ENCODE results near the gene GRID2IP. TPM values are rescaled to one million over a fixed set of nuclear protein-coding genes. Genes with fewer than 3 reads are reported as not detected.

The GRID2IP gene
- total RNA-seq, 1 experiment from 2014 or later: 3.0 TPM

DNA sequence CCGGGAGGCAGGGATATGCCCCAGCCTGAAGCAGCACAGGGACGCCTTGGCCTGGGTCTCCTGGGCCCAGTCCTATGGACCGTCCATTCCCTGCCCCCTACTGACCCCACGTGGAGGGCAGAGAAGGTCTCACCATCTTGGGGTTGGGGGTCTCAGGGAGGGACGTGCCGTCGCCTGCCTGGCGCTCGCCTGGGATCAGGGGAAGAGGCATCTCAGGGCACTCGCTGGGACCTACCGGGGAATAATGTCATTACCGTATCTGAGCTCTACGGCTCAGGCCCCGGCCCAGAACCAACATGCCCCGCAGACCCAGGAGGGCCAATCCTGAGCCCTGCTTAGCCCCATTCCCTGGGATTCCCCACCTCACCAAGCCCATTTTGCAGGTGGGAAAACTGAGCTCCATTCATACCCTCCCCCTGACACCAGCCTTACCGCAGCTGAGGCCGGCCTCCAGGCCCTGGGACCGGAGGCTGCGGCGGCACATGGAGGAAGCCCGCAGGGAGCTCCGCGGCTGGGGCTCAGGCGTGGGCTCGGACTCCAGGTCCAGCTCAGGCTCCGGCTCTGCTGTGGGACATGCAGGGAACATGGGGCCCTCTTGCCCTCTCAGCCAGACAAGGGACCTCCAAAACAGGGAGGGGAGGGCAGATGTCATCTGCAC, 40.7 kb downstream of the GRID2IP start:
- TF ChIP-seq, protein P1, sequence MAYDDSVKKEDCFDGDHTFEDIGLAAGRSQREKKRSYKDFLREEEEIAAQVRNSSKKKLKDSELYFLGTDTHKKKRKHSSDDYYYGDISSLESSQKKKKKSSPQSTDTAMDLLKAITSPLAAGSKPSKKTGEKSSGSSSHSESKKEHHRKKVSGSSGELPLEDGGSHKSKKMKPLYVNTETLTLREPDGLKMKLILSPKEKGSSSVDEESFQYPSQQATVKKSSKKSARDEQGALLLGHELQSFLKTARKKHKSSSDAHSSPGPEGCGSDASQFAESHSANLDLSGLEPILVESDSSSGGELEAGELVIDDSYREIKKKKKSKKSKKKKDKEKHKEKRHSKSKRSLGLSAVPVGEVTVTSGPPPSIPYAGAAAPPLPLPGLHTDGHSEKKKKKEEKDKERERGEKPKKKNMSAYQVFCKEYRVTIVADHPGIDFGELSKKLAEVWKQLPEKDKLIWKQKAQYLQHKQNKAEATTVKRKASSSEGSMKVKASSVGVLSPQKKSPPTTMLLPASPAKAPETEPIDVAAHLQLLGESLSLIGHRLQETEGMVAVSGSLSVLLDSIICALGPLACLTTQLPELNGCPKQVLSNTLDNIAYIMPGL (CRISPR knock-in tag; IDR thresholded peaks at IDR 0.05): no peak
- TF ChIP-seq GTF2I (CRISPR knock-in tag; conservative IDR thresholded peaks at IDR 0.05) (no peak), ZNF232 (CRISPR knock-in tag; IDR thresholded peaks at IDR 0.05) (no peak), ETV6 (CRISPR knock-in tag; IDR thresholded peaks at IDR 0.05) (no peak), GABPB1 (CRISPR knock-in tag; IDR thresholded peaks at IDR 0.05) (no peak), SOX15 (CRISPR knock-in tag; IDR thresholded peaks at IDR 0.05) (no peak), MAX (CRISPR knock-in tag; IDR thresholded peaks at IDR 0.05) (no peak), CREM (CRISPR knock-in tag; IDR thresholded peaks at IDR 0.05) (no peak), E2F1 (CRISPR knock-in tag; IDR thresholded peaks at IDR 0.05) (no peak)
- TF ChIP-seq, protein P2, sequence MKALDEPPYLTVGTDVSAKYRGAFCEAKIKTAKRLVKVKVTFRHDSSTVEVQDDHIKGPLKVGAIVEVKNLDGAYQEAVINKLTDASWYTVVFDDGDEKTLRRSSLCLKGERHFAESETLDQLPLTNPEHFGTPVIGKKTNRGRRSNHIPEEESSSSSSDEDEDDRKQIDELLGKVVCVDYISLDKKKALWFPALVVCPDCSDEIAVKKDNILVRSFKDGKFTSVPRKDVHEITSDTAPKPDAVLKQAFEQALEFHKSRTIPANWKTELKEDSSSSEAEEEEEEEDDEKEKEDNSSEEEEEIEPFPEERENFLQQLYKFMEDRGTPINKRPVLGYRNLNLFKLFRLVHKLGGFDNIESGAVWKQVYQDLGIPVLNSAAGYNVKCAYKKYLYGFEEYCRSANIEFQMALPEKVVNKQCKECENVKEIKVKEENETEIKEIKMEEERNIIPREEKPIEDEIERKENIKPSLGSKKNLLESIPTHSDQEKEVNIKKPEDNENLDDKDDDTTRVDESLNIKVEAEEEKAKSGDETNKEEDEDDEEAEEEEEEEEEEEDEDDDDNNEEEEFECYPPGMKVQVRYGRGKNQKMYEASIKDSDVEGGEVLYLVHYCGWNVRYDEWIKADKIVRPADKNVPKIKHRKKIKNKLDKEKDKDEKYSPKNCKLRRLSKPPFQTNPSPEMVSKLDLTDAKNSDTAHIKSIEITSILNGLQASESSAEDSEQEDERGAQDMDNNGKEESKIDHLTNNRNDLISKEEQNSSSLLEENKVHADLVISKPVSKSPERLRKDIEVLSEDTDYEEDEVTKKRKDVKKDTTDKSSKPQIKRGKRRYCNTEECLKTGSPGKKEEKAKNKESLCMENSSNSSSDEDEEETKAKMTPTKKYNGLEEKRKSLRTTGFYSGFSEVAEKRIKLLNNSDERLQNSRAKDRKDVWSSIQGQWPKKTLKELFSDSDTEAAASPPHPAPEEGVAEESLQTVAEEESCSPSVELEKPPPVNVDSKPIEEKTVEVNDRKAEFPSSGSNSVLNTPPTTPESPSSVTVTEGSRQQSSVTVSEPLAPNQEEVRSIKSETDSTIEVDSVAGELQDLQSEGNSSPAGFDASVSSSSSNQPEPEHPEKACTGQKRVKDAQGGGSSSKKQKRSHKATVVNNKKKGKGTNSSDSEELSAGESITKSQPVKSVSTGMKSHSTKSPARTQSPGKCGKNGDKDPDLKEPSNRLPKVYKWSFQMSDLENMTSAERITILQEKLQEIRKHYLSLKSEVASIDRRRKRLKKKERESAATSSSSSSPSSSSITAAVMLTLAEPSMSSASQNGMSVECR (CRISPR knock-in tag; IDR thresholded peaks at IDR 0.05; ENCODE audit: borderline replicate concordance): no peak
- Mint-ChIP-seq H3K4me3 (no peak overlapping the region), H3K36me3 (no peaks in the 10 kb centered on the region), H3K4me1 (no peaks in the 10 kb centered on the region), H3K9me3 (no peaks in the 10 kb centered on the region), H3K27ac (no peak overlapping the region), H3K27me3 (ENCODE audit: low read depth) (no peaks in the 10 kb centered on the region)
- ATAC-seq (no peak), DNase-seq (ENCODE audit: low spot score) (no peak)
- ChIA-PET CTCF (interaction anchor here (1.1 kb wide), 1 partner anchor 48 kb away, joined by 4 read pairs; no protein-coding TSS in a partner anchor), POLR2A (no interaction called here)

DNA sequence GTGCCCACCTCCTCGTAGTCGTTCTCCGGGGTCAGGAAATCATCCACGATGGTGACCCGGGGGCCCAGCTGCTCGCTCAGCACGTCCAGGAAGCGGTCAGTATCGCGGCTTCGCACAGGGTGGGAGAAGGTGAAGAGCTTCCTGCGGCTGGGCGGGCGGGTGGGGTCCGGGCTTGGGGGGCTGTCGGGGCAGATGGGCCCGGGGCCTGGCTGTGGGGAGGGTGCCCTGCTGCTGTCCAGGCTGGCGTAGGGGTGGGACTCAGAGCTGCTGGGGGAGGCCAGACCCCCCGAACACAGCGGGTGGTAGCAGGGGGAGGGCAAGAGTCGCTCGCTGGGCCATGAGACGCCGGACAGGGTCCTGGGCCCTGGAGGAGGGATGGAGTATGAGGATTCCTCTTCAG, 42.3 kb downstream of the GRID2IP start:
- DNase-seq (ENCODE audit: low spot score): no peak
- ChIA-PET POLR2A (no interaction called here), CTCF (interaction anchor here (1.5 kb wide), 1 partner anchor 65 kb away, joined by 4 read pairs; no protein-coding TSS in a partner anchor)
- no peaks in the 10 kb centered on the region for H3K27me3 Mint-ChIP-seq (ENCODE audit: low read depth)
- no peak overlapping the region for H3K27ac Mint-ChIP-seq
- no peak for ATAC-seq
- no peaks in the 10 kb centered on the region for H3K36me3 Mint-ChIP-seq
- H3K4me3 Mint-ChIP-seq: no peak overlapping the region
- no peaks in the 10 kb centered on the region for H3K9me3 Mint-ChIP-seq
- H3K4me1 Mint-ChIP-seq: peaks cover 3% of the 10 kb centered on the region; the same call in 1 of the 2 replicates
- no peak for TF ChIP-seq NR1H2 (CRISPR knock-in tag; IDR thresholded peaks at IDR 0.05)
- TF ChIP-seq, protein P3, sequence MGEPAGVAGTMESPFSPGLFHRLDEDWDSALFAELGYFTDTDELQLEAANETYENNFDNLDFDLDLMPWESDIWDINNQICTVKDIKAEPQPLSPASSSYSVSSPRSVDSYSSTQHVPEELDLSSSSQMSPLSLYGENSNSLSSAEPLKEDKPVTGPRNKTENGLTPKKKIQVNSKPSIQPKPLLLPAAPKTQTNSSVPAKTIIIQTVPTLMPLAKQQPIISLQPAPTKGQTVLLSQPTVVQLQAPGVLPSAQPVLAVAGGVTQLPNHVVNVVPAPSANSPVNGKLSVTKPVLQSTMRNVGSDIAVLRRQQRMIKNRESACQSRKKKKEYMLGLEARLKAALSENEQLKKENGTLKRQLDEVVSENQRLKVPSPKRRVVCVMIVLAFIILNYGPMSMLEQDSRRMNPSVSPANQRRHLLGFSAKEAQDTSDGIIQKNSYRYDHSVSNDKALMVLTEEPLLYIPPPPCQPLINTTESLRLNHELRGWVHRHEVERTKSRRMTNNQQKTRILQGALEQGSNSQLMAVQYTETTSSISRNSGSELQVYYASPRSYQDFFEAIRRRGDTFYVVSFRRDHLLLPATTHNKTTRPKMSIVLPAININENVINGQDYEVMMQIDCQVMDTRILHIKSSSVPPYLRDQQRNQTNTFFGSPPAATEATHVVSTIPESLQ (CRISPR knock-in tag; IDR thresholded peaks at IDR 0.05): no peak
- TF ChIP-seq E2F1 (CRISPR knock-in tag; IDR thresholded peaks at IDR 0.05): no peak
- TF ChIP-seq ZNF396 (CRISPR knock-in tag; IDR thresholded peaks at IDR 0.05; ENCODE audit: borderline replicate concordance): no peak
- TF ChIP-seq CBFB (CRISPR knock-in tag; IDR thresholded peaks at IDR 0.05; ENCODE audit: low read depth): no peak
- TF ChIP-seq, protein P4, sequence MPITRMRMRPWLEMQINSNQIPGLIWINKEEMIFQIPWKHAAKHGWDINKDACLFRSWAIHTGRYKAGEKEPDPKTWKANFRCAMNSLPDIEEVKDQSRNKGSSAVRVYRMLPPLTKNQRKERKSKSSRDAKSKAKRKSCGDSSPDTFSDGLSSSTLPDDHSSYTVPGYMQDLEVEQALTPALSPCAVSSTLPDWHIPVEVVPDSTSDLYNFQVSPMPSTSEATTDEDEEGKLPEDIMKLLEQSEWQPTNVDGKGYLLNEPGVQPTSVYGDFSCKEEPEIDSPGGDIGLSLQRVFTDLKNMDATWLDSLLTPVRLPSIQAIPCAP (CRISPR knock-in tag; IDR thresholded peaks at IDR 0.05): no peak
- no peak for TF ChIP-seq FOXP1 (CRISPR knock-in tag; IDR thresholded peaks at IDR 0.05; ENCODE audit: borderline replicate concordance)
- no peak for TF ChIP-seq GTF2I (CRISPR knock-in tag; conservative IDR thresholded peaks at IDR 0.05)
- no peak for TF ChIP-seq NFE2L1 (CRISPR knock-in tag; IDR thresholded peaks at IDR 0.05)
- no peak for TF ChIP-seq ZNF263 (CRISPR knock-in tag; IDR thresholded peaks at IDR 0.05; ENCODE audit: low read depth)
- no peak for TF ChIP-seq ELF4 (CRISPR knock-in tag; IDR thresholded peaks at IDR 0.05; ENCODE audit: low read depth)
- TF ChIP-seq SOX15 (CRISPR knock-in tag; IDR thresholded peaks at IDR 0.05): no peak
- no peak for TF ChIP-seq RORB (CRISPR knock-in tag; IDR thresholded peaks at IDR 0.05)
- TF ChIP-seq ATF2 (CRISPR knock-in tag; IDR thresholded peaks at IDR 0.05; ENCODE audit: borderline replicate concordance, low read depth): no peak
- no peak for TF ChIP-seq CREM (CRISPR knock-in tag; IDR thresholded peaks at IDR 0.05)
- TF ChIP-seq OVOL2 (CRISPR knock-in tag; IDR thresholded peaks at IDR 0.05; ENCODE audit: borderline replicate concordance): no peak

Measured in WTC11 (cell line).